A549 treated with AZD9567 at 1 μM for 4 hours (cell line): Measurements from ENCODE around the gene BMX. TPM values are rescaled to one million over a fixed set of nuclear protein-coding genes. Genes with fewer than 3 reads are reported as not detected.

Experiments
- total RNA-seq: library from RNA; stranded (reverse); fragments of 200-300 nt; extraction: Qiagen RNA extraction; gene quantifications from 5 replicates; pipeline ENCODE4 v1.2.3, GENCODE V29; 2022; ENCODE audit not compliant: insufficient read depth

The BMX gene
- total RNA-seq, result not detected in 5 replicates

GRCh38 chrX:15500497-15500966, at the start of gene BMX:
BMX (plus strand) TSS chrX:15500807; CDS start chrX:15508354, 7,547 bp downstream.

GRCh38 chrX:15493118-15493962, 7.3 kb upstream of the BMX start, which contains the start of gene PIR:
PIR (minus strand) TSS chrX:15493333; CDS start chrX:15491257, 2,076 bp downstream.

GRCh38 chrX:15600745-15601144, 100.1 kb downstream of the BMX start, which contains the start of gene ACE2:
ACE2 (minus strand) TSS chrX:15600960; CDS start chrX:15600911, 49 bp downstream.

Other genes with a start within 250 kb of the BMX start
- gene ASB9, start 230.7 kb upstream of the BMX start, total RNA-seq, result 12.1 to 20.8 TPM (median 19.2 TPM) in 5 replicates
- gene ASB11, start 185.2 kb upstream of the BMX start, total RNA-seq, result not detected in 5 replicates
- gene PIGA, start 165.3 kb upstream of the BMX start, total RNA-seq, result 7.8 to 10.3 TPM (median 8.8 TPM) in 5 replicates
- gene VEGFD, start 116.4 kb upstream of the BMX start, total RNA-seq, result 0.24 to 0.39 TPM (median 0.32 TPM) in 4 of 5 replicates, not detected in the other
- 47.3 to 54.7 TPM (median 51.1 TPM) in 5 replicates for gene PIR, start 7.5 kb upstream of the BMX start, total RNA-seq
- gene ACE2, start 100.2 kb downstream of the BMX start, total RNA-seq, result not detected in 5 replicates
- 0.68 to 0.99 TPM (median 0.86 TPM) in 4 of 5 replicates, not detected in the other for gene CLTRN, start 164.0 kb downstream of the BMX start, total RNA-seq
- gene CA5B, start 237.5 kb downstream of the BMX start, total RNA-seq, result 2.1 to 3.6 TPM (median 3.0 TPM) in 5 replicates